ENCODE data around the gene COL20A1. TPM values are rescaled to one million over a fixed set of nuclear protein-coding genes. Genes with fewer than 3 reads are reported as not detected.

COL20A1 gene
- total and polyA plus RNA-seq, 4 donors: 0.09 to 0.15 TPM; not detected in 2

DNA sequence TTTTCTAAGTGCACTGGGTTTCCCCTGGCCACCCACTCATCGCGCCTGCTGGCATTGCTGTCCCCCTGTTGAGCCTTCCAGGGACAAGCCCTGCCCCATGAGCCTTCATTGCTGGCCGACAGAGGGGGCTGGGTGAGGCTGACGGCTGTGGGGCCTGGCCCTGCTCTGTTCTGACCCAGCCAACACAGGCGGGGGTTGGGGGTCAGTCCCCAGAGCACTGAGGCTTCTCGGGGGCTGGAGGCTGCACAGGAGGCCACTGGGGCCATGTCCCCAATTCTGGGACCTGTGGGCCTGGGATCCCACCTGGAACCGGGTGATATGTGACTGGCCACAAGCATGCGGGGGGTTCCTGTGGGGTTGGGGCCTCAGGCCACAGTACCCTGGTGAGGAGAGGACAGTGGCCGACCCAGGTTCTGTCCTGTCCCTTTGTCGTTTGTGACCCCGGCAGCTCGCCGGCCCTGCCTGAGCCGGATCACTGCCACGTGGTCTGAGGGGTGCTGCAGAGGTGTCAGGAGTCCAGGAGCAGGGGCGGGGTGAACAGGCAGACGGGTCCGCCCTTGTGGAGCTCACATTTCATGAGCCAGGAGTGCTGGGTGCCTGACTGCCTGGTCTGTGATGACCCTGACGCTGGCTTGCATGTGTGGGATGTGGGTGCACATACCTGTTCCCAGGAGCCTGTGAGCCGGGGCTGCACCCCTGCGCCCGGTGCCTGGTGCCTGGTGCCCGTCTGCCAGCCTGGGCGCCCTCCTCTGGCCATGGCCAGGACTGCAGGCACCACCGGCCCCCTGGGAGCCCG is 2.1 kb upstream of the COL20A1 start:
- no peaks in the 10 kb centered on the region for H3K4me1 ChIP-seq (ENCODE audit: control insufficient read depth in 1 of 2, insufficient read depth in 2 of 2, low read length in 2 of 2)
- peaks cover 0 to 6% of the 10 kb centered on the region in 2 donors for H3K36me3 ChIP-seq (ENCODE audit: control insufficient read depth in 1 of 2, insufficient read depth in 2 of 2, low read length in 1 of 2)
- no peaks in the 10 kb centered on the region for H3K27me3 ChIP-seq (ENCODE audit: control insufficient read depth in 1 of 2, insufficient read depth in 2 of 2, low read length in 1 of 2)
- H3K4me3 ChIP-seq (ENCODE audit: low read length in 2 of 2): no peak overlapping the region
- no peak overlapping the region for H3K27ac ChIP-seq (ENCODE audit: low read depth in 1 of 2, low read length in 2 of 2)
- ATAC-seq (ENCODE audit: low FRiP score) (no peak), DNase-seq (peak in 1 of 2 donors; percentile 52)
- H3K9me3 ChIP-seq (ENCODE audit: control insufficient read depth, low read length): no peaks in the 10 kb centered on the region
- intact Hi-C loops (cut with DNase I): no loop called here
- 26 to 29% methylated on average over 26 of the region's 26 CpGs for WGBS, 2 donors

- 83 to 86% methylated on average over 10 of the region's 10 CpGs for WGBS, 2 donors
- Histone ChIP-seq H3K27ac (ENCODE audit: low read depth in 1 of 2, low read length in 2 of 2) (no peak overlapping the region), H3K36me3 (ENCODE audit: control insufficient read depth in 1 of 2, insufficient read depth in 2 of 2, low read length in 1 of 2) (peaks cover 0 to 5% of the 10 kb centered on the region in 2 donors), H3K4me1 (ENCODE audit: control insufficient read depth in 1 of 2, insufficient read depth in 2 of 2, low read length in 2 of 2) (no peaks in the 10 kb centered on the region), H3K4me3 (ENCODE audit: low read length in 2 of 2) (no peak overlapping the region), H3K9me3 (ENCODE audit: control insufficient read depth, low read length) (no peaks in the 10 kb centered on the region), H3K27me3 (ENCODE audit: control insufficient read depth in 1 of 2, insufficient read depth in 2 of 2, low read length in 1 of 2) (no peaks in the 10 kb centered on the region)
- DNase-seq (peak in 1 of 2 donors; percentile 36), ATAC-seq (ENCODE audit: low FRiP score) (no peak)
- intact Hi-C loops (cut with DNase I): no loop called here
Observed at GRCh38 chr20:63291811-63292210, 1.2 kb upstream of the COL20A1 start.

DNA sequence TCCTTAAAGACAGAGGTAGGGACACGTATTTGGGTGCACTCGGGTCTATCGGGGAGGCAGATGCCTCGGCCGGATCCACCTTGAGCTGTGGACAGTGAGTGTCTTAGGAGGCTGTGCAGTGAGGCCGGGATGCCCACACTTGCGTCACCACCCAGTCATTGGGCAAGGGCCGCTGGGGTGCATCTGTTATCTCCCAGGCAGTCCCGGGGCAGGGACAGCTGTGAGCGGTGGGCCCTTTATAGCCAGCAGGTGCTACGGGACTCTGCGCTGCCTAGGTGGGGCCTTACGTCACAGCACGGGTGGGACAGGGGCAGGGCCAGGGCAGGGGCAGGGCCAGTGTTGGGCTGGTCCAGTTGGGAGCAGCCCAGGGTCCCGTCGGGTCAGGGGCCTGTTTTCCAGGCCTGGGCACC is 689 bp upstream of the COL20A1 start:
- Histone ChIP-seq H3K27me3 (ENCODE audit: control insufficient read depth in 1 of 2, insufficient read depth in 2 of 2, low read length in 1 of 2) (no peaks in the 10 kb centered on the region), H3K27ac (ENCODE audit: low read depth in 1 of 2, low read length in 2 of 2) (no peak overlapping the region), H3K9me3 (ENCODE audit: control insufficient read depth, low read length) (no peaks in the 10 kb centered on the region), H3K4me3 (ENCODE audit: low read length in 2 of 2) (no peak overlapping the region), H3K4me1 (ENCODE audit: control insufficient read depth in 1 of 2, insufficient read depth in 2 of 2, low read length in 2 of 2) (no peaks in the 10 kb centered on the region), H3K36me3 (ENCODE audit: control insufficient read depth in 1 of 2, insufficient read depth in 2 of 2, low read length in 1 of 2) (peaks cover 0 to 5% of the 10 kb centered on the region in 2 donors)
- ATAC-seq (ENCODE audit: low FRiP score) (no peak), DNase-seq (no peak)
- intact Hi-C loops (cut with DNase I): no loop called here
- 75 to 78% methylated on average over 16 of the region's 16 CpGs for WGBS, 2 donors

- intact Hi-C loops (cut with DNase I): no loop called here
- WGBS, 2 donors: 38 to 44% methylated on average over 11 of the region's 11 CpGs
- no peak overlapping the region for H3K27ac ChIP-seq (ENCODE audit: low read depth in 1 of 2, low read length in 2 of 2)
- no peaks in the 10 kb centered on the region for H3K27me3 ChIP-seq (ENCODE audit: control insufficient read depth in 1 of 2, insufficient read depth in 2 of 2, low read length in 1 of 2)
- peaks cover 0 to under 1% of the 10 kb centered on the region in 2 donors for H3K36me3 ChIP-seq (ENCODE audit: control insufficient read depth in 1 of 2, insufficient read depth in 2 of 2, low read length in 1 of 2)
- no peaks in the 10 kb centered on the region for H3K4me1 ChIP-seq (ENCODE audit: control insufficient read depth in 1 of 2, insufficient read depth in 2 of 2, low read length in 2 of 2)
- H3K9me3 ChIP-seq (ENCODE audit: control insufficient read depth, low read length): no peaks in the 10 kb centered on the region
- DNase-seq (peak in 1 of 2 donors; percentile 41), ATAC-seq (ENCODE audit: low FRiP score) (no peak)
- H3K4me3 ChIP-seq (ENCODE audit: low read length in 2 of 2): no peak overlapping the region
Observed at GRCh38 chr20:63293456-63293855, 470 bp downstream of the COL20A1 start.

GRCh38 chr20:63293871-63294535 is 1.0 kb downstream of the COL20A1 start:
- DNase-seq (peak in 1 of 2 donors; percentile 32), ATAC-seq (ENCODE audit: low FRiP score) (no peak)
- Histone ChIP-seq H3K27ac (ENCODE audit: low read depth in 1 of 2, low read length in 2 of 2) (no peak overlapping the region), H3K36me3 (ENCODE audit: control insufficient read depth in 1 of 2, insufficient read depth in 2 of 2, low read length in 1 of 2) (no peaks in the 10 kb centered on the region), H3K27me3 (ENCODE audit: control insufficient read depth in 1 of 2, insufficient read depth in 2 of 2, low read length in 1 of 2) (no peaks in the 10 kb centered on the region), H3K4me1 (ENCODE audit: control insufficient read depth in 1 of 2, insufficient read depth in 2 of 2, low read length in 2 of 2) (no peaks in the 10 kb centered on the region), H3K4me3 (ENCODE audit: low read length in 2 of 2) (no peak overlapping the region), H3K9me3 (ENCODE audit: control insufficient read depth, low read length) (no peaks in the 10 kb centered on the region)
- 53% methylated on average over 17 to 22 of the region's 22 CpGs for WGBS, 2 donors
- intact Hi-C loops (cut with DNase I): no loop called here

GRCh38 chr20:63294536-63294900 is 1.5 kb downstream of the COL20A1 start:
- ATAC-seq (ENCODE audit: low FRiP score): no peak

GRCh38 chr20:63295018-63295417 is 2.0 kb downstream of the COL20A1 start:
- no peaks in the 10 kb centered on the region for H3K4me1 ChIP-seq (ENCODE audit: control insufficient read depth in 1 of 2, insufficient read depth in 2 of 2, low read length in 2 of 2)
- H3K27ac ChIP-seq (ENCODE audit: low read depth in 1 of 2, low read length in 2 of 2): no peak overlapping the region
- ATAC-seq (ENCODE audit: low FRiP score) (no peak), DNase-seq (no peak)
- H3K9me3 ChIP-seq (ENCODE audit: control insufficient read depth, low read length): no peaks in the 10 kb centered on the region
- no peaks in the 10 kb centered on the region for H3K27me3 ChIP-seq (ENCODE audit: control insufficient read depth in 1 of 2, insufficient read depth in 2 of 2, low read length in 1 of 2)
- H3K36me3 ChIP-seq (ENCODE audit: control insufficient read depth in 1 of 2, insufficient read depth in 2 of 2, low read length in 1 of 2): no peaks in the 10 kb centered on the region
- 32 to 34% methylated on average over 19 of the region's 19 CpGs for WGBS, 2 donors
- intact Hi-C loops (cut with DNase I): no loop called here
- no peak overlapping the region for H3K4me3 ChIP-seq (ENCODE audit: low read length in 2 of 2)

More at GRCh38 chr20:63294536-63294900, 1.5 kb downstream of the COL20A1 start:
- intact Hi-C loops (cut with DNase I): no loop called here
- Histone ChIP-seq H3K27ac (ENCODE audit: low read depth in 1 of 2, low read length in 2 of 2) (no peak overlapping the region), H3K4me1 (ENCODE audit: control insufficient read depth in 1 of 2, insufficient read depth in 2 of 2, low read length in 2 of 2) (no peaks in the 10 kb centered on the region), H3K4me3 (ENCODE audit: low read length in 2 of 2) (no peak overlapping the region), H3K36me3 (ENCODE audit: control insufficient read depth in 1 of 2, insufficient read depth in 2 of 2, low read length in 1 of 2) (no peaks in the 10 kb centered on the region), H3K9me3 (ENCODE audit: control insufficient read depth, low read length) (no peaks in the 10 kb centered on the region), H3K27me3 (ENCODE audit: control insufficient read depth in 1 of 2, insufficient read depth in 2 of 2, low read length in 1 of 2) (no peaks in the 10 kb centered on the region)
- 76% methylated on average over 12 of the region's 12 CpGs for WGBS, 2 donors
- DNase-seq: no peak

- Histone ChIP-seq H3K4me1 (ENCODE audit: control insufficient read depth in 1 of 2, insufficient read depth in 2 of 2, low read length in 2 of 2) (no peaks in the 10 kb centered on the region), H3K27ac (ENCODE audit: low read depth in 1 of 2, low read length in 2 of 2) (no peak overlapping the region), H3K4me3 (ENCODE audit: low read length in 2 of 2) (no peak overlapping the region), H3K36me3 (ENCODE audit: control insufficient read depth in 1 of 2, insufficient read depth in 2 of 2, low read length in 1 of 2) (no peaks in the 10 kb centered on the region), H3K27me3 (ENCODE audit: control insufficient read depth in 1 of 2, insufficient read depth in 2 of 2, low read length in 1 of 2) (no peaks in the 10 kb centered on the region), H3K9me3 (ENCODE audit: control insufficient read depth, low read length) (no peaks in the 10 kb centered on the region)
- ATAC-seq (ENCODE audit: low FRiP score) (no peak), DNase-seq (no peak)
- intact Hi-C loops (cut with DNase I): no loop called here
- WGBS, 2 donors: 19 to 21% methylated on average over 17 of the region's 17 CpGs
Observed at GRCh38 chr20:63295422-63295821, 2.4 kb downstream of the COL20A1 start.

DNA sequence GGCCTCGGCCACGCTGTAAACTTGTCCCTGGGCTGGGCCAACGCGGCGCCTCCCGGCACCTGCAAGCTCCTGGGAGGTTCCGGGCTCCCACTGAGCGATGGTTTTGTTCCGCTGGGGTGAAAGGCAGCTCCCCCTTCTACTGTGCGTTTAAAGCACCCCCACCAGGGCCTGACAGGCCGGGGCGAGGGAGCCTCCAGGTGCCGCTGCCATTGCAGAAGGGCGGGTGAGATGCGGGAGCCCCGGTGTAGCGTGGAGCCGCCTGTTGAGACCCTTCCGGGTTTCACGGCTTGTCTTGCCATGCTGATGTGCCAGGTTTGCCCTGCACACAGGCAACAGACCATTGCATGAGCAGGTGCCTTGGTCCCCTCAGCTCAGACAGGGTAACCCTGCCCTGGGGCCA is 2.9 kb downstream of the COL20A1 start:
- Histone ChIP-seq H3K4me3 (ENCODE audit: low read length in 2 of 2) (no peak overlapping the region), H3K9me3 (ENCODE audit: control insufficient read depth, low read length) (no peaks in the 10 kb centered on the region), H3K27ac (ENCODE audit: low read depth in 1 of 2, low read length in 2 of 2) (no peak overlapping the region), H3K27me3 (ENCODE audit: control insufficient read depth in 1 of 2, insufficient read depth in 2 of 2, low read length in 1 of 2) (no peaks in the 10 kb centered on the region), H3K4me1 (ENCODE audit: control insufficient read depth in 1 of 2, insufficient read depth in 2 of 2, low read length in 2 of 2) (no peaks in the 10 kb centered on the region), H3K36me3 (ENCODE audit: control insufficient read depth in 1 of 2, insufficient read depth in 2 of 2, low read length in 1 of 2) (no peaks in the 10 kb centered on the region)
- DNase-seq (no peak), ATAC-seq (ENCODE audit: low FRiP score) (no peak)
- 12 to 13% methylated on average over 20 of the region's 20 CpGs for WGBS, 2 donors
- intact Hi-C loops (cut with DNase I): no loop called here
